PC-3 (cell line): ENCODE measurements around the gene RNF141. TPM values are rescaled to one million over a fixed set of nuclear protein-coding genes. Genes with fewer than 3 reads are reported as not detected.

Experiments
- ATAC-seq: fragments of 200-7000 bp; cut with Tn5 transposase; 2 replicates; pipeline ENCODE4 v1.9.1; 2020; ENCODE audit warnings: mild to moderate bottlenecking, moderate library complexity
- BruUV-seq: library from RNA; stranded (reverse); fragments of 400-500 nt; replicated peaks from 2 replicates; lab custom pipeline; 2021; lab: Mats Ljungman, UMichigan
- CTCF ChIA-PET: fragments of 300-600 bp; sonication (Branson Sonifier 250); formaldehyde crosslinking; loops from one replicate; lab custom pipeline; 2022; ENCODE audit warnings: antibody characterized with exemption; lab: Charles Lee
- POLR2A ChIA-PET: fragments of 300-600 bp; sonication (Branson Sonifier 250); formaldehyde crosslinking; loops from one replicate; lab custom pipeline; 2022; ENCODE audit warnings: antibody characterized with exemption; ENCODE audit not compliant: unreplicated experiment; lab: Charles Lee
- DNase-seq: peaks from one replicate; pipeline ENCODE4 v3.0.0-alpha.2; 2015
- H2AFZ ChIP-seq: fragments of 300-600 bp; sonication (generic); 2 replicates; pipeline ENCODE4 v1.6.0; 2016; ENCODE audit warnings: antibody characterized with exemption, low read length
- H3F3A ChIP-seq: fragments of 300-600 bp; sonication (generic); one replicate; pipeline ENCODE4 v1.6.0; 2017; ENCODE audit warnings: antibody characterized with exemption, low read length, control low read depth, mild to moderate bottlenecking; ENCODE audit not compliant: unreplicated experiment
- H3K27ac ChIP-seq: fragments of 300-600 bp; sonication (generic); 2 replicates; pipeline ENCODE4 v1.5.1; 2016; ENCODE audit warnings: mild to moderate bottlenecking, low read length
- H3K27me3 ChIP-seq: fragments of 300-600 bp; sonication (generic); 2 replicates; pipeline ENCODE4 v1.6.1; 2016; ENCODE audit warnings: low read length, mixed read lengths
- H3K36me3 ChIP-seq: fragments of 300-600 bp; sonication (generic); 2 replicates; pipeline ENCODE4 v1.6.1; 2016; ENCODE audit warnings: low read depth, mixed run types, low read length, mixed read lengths
- H3K4me1 ChIP-seq: fragments of 300-600 bp; sonication (generic); 2 replicates; pipeline ENCODE4 v1.5.1; 2016; ENCODE audit warnings: low read length; ENCODE audit not compliant: insufficient read depth
- H3K4me2 ChIP-seq: fragments of 300-600 bp; sonication (generic); 2 replicates; pipeline ENCODE4 v1.6.0; 2016; ENCODE audit warnings: low read length
- H3K4me3 ChIP-seq: fragments of 300-600 bp; sonication (generic); 2 replicates; pipeline ENCODE4 v1.5.1; 2016; ENCODE audit warnings: mild to moderate bottlenecking, low read length, mixed read lengths
- H3K79me2 ChIP-seq: fragments of 300-600 bp; sonication (generic); 2 replicates; pipeline ENCODE4 v1.6.1; 2017; ENCODE audit warnings: low read length, mixed read lengths
- H3K9ac ChIP-seq: fragments of 300-600 bp; sonication (generic); 2 replicates; pipeline ENCODE4 v1.6.0; 2016; ENCODE audit warnings: mild to moderate bottlenecking, low read length
- H3K9me2 ChIP-seq: fragments of 300-600 bp; sonication (generic); replicated peaks from 2 replicates; pipeline ENCODE4 v1.6.1; 2016; ENCODE audit warnings: mixed run types, low read length, mixed read lengths
- H3K9me3 ChIP-seq: fragments of 300-600 bp; sonication (generic); 2 replicates; pipeline ENCODE4 v1.6.1; 2016; ENCODE audit warnings: low read length, mixed read lengths
- H4K20me1 ChIP-seq: fragments of 300-600 bp; sonication (generic); 2 replicates; pipeline ENCODE4 v1.6.1; 2016; ENCODE audit warnings: low read length, mixed read lengths
- CTCF ChIP-seq: fragments of 300-600 bp; sonication (generic); conservative IDR thresholded peaks from 2 replicates; pipeline ENCODE4 v1.5.1; 2017; ENCODE audit warnings: antibody characterized with exemption, low read depth, mild to moderate bottlenecking, low read length
- EZH2 ChIP-seq: fragments of 300-600 bp; sonication (generic); IDR thresholded peaks from one replicate; pipeline ENCODE4 v1.6.1; 2017; ENCODE audit warnings: antibody characterized with exemption, mild to moderate bottlenecking, low read length; ENCODE audit not compliant: unreplicated experiment
- EZH2phosphoT487 ChIP-seq: fragments of 300-600 bp; sonication (generic); IDR thresholded peaks from 2 replicates; pipeline ENCODE4 v1.6.1; 2018; ENCODE audit warnings: mild to moderate bottlenecking, antibody characterized with exemption, low read length, borderline replicate concordance
- intact Hi-C: fragments of 100-400 bp; cut with micrococcal nuclease; formaldehyde crosslinking; loops from 2 replicates; pipeline ENCODE4 v1.9.0; 2023
- total RNA-seq: library from RNA; depleted of rRNA; stranded (reverse); fragments of >200 nt; gene quantifications from 2 replicates; pipeline ENCODE4 v1.2.3, GENCODE V29; 2014

RNF141 gene
- total RNA-seq, 1 experiment from 2014 or later: 13.8 TPM

GRCh38 chr11:10474551-10474950, 66.4 kb downstream of the RNF141 start:
- Histone ChIP-seq H3K79me2 (no peaks in the 10 kb centered on the region), H3K4me1 (no peaks in the 10 kb centered on the region), H3K36me3 (no peaks in the 10 kb centered on the region), H3F3A (no peaks in the 10 kb centered on the region), H3K9ac (no peak overlapping the region), H3K9me3 (no peaks in the 10 kb centered on the region), H3K9me2 (no peaks in the 10 kb centered on the region), H3K27me3 (no peaks in the 10 kb centered on the region), H2AFZ (no peak overlapping the region), H4K20me1 (no peaks in the 10 kb centered on the region), H3K4me2 (no peak overlapping the region), H3K27ac (no peak overlapping the region), H3K4me3 (no peak overlapping the region)
- intact Hi-C loops: no loop called here
- no TSS peak for BruUV-seq
- ATAC-seq: no peak
- no peak for TF ChIP-seq CTCF
- no peak for TF ChIP-seq EZH2
- no peak for TF ChIP-seq EZH2phosphoT487
- POLR2A ChIA-PET: no interaction called here
- CTCF ChIA-PET: no interaction called here
- DNase-seq: no peak

DNA sequence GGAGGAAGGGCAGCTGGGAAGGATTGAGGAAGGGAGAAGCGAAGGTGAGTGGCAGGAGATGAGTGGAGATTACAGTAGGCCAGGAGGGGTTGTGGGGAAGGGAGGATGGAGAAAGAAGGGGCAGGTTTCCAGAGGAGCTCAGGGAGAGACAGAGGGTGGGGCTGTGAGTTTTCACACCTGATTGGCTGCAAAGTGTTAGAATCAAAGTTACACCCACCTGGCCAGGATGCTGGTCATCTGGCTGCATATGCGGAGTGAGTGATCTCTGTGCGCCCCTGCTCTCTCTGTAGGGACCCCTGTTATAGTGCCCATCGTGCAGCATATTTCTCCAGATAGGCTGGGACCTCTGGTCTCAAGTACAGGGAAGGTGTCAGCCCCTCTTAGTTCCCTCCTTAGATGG, 67.6 kb downstream of the RNF141 start:
- ChIA-PET POLR2A (no interaction called here), CTCF (no interaction called here)
- Histone ChIP-seq H3K36me3 (no peaks in the 10 kb centered on the region), H2AFZ (no peak overlapping the region), H3K27ac (no peak overlapping the region), H3K79me2 (no peaks in the 10 kb centered on the region), H3K4me1 (no peaks in the 10 kb centered on the region), H3F3A (no peaks in the 10 kb centered on the region), H3K9me3 (no peaks in the 10 kb centered on the region), H4K20me1 (no peaks in the 10 kb centered on the region), H3K9ac (no peak overlapping the region), H3K4me2 (no peak overlapping the region), H3K27me3 (no peaks in the 10 kb centered on the region), H3K9me2 (no peaks in the 10 kb centered on the region), H3K4me3 (no peak overlapping the region)
- DNase-seq: no peak
- ATAC-seq: no peak
- intact Hi-C loops: no loop called here
- no TSS peak for BruUV-seq
- TF ChIP-seq CTCF (no peak), EZH2phosphoT487 (no peak), EZH2 (no peak)

DNA sequence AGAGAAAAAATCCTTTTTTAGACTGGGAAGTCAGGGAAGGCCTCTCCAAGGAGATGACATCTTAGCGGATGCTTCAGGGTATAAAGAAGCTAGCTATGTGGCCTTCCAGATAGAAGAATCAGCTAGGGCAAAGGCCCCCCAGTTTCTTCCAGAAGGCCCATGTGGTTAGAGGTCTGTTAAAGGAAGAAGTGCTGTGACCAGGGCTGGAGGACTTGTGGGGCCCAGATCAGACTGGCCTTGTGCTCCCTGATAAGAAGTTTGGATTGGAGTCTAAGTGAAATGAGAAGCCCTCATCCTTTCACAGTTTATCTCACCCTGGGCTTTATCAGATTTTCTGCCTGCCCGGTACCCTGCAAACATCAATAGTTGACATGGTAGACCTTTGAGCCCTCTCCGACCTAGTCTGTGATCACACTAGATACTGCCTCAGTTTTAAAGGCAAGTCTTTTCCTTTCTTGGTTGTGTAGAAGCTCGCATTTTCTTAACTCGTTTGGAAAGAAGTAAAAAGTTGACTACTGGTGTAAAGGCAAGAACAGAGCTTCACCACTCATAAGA, 78.2 kb downstream of the RNF141 start:
- TF ChIP-seq EZH2: no peak
- TF ChIP-seq EZH2phosphoT487: no peak
- no peak for TF ChIP-seq CTCF
- Histone ChIP-seq H3K4me1 (no peaks in the 10 kb centered on the region), H3K9me3 (no peaks in the 10 kb centered on the region), H4K20me1 (no peaks in the 10 kb centered on the region), H3K4me3 (no peak overlapping the region), H2AFZ (no peak overlapping the region), H3K36me3 (peaks cover 34% of the 10 kb centered on the region), H3K27me3 (no peaks in the 10 kb centered on the region), H3K9me2 (no peaks in the 10 kb centered on the region), H3K79me2 (peaks cover 19% of the 10 kb centered on the region), H3K4me2 (no peak overlapping the region), H3F3A (no peaks in the 10 kb centered on the region), H3K27ac (no peak overlapping the region), H3K9ac (no peak overlapping the region)
- ChIA-PET POLR2A (no interaction called here), CTCF (no interaction called here)
- no TSS peak for BruUV-seq
- DNase-seq: no peak
- no peak for ATAC-seq
- intact Hi-C loops: no loop called here
